Progenitor cell of endocrine pancreas (in vitro differentiated cells): ENCODE results near the gene MYBPC2. TPM values are rescaled to one million over a fixed set of nuclear protein-coding genes. Genes with fewer than 3 reads are reported as not detected.

Experiments
- DNase-seq: peaks from one replicate; pipeline ENCODE4 v3.0.0; 2021; ENCODE audit warnings: low spot score; ENCODE audit not compliant: unreplicated experiment
- H3K27ac Mint-ChIP-seq: 2 replicates; pipeline ENCODE4 v1.8.0; 2021; ENCODE audit warnings: mild to moderate bottlenecking, moderate library complexity, mixed read lengths
- H3K27me3 Mint-ChIP-seq: 2 replicates; pipeline ENCODE4 v1.8.0; 2021; ENCODE audit warnings: mixed read lengths
- H3K36me3 Mint-ChIP-seq: 2 replicates; pipeline ENCODE4 v1.8.0; 2022; ENCODE audit warnings: mixed read lengths; ENCODE audit not compliant: insufficient read depth
- H3K4me1 Mint-ChIP-seq: 2 replicates; pipeline ENCODE4 v1.8.0; 2021; ENCODE audit warnings: low read depth, mixed read lengths
- H3K4me3 Mint-ChIP-seq: 2 replicates; pipeline ENCODE4 v1.8.0; 2021; ENCODE audit warnings: low read depth, mild to moderate bottlenecking, moderate library complexity, mixed read lengths
- H3K9me3 Mint-ChIP-seq: 2 replicates; pipeline ENCODE4 v1.8.0; 2021; ENCODE audit warnings: low read depth, mixed read lengths
- CTCF ChIP-seq: fragments of 200-600 bp; sonication (generic); IDR thresholded peaks from one replicate; pipeline ENCODE4 v1.5.0; 2021; ENCODE audit warnings: antibody characterized with exemption, mild to moderate bottlenecking; ENCODE audit not compliant: unreplicated experiment
- total RNA-seq: library from RNA; stranded (reverse); gene quantifications from 2 replicates; pipeline ENCODE4 v1.2.1, GENCODE V29; 2021

MYBPC2 gene
- total RNA-seq, 1 donor from 2014 or later = 1.6 TPM

GRCh38 chr19:50413096-50413495 is 19.6 kb upstream of the MYBPC2 start:
- no peak overlapping the region for H3K4me3 Mint-ChIP-seq
- H3K9me3 Mint-ChIP-seq = no peaks in the 10 kb centered on the region
- peak overlapping the region; percentile 74 for H3K27ac Mint-ChIP-seq
- DNase-seq = no peak
- H3K36me3 Mint-ChIP-seq = peaks cover 8% of the 10 kb centered on the region
- no peaks in the 10 kb centered on the region for H3K4me1 Mint-ChIP-seq
- H3K27me3 Mint-ChIP-seq = no peaks in the 10 kb centered on the region
- no peak for TF ChIP-seq CTCF

- Mint-ChIP-seq H3K4me3 (no peak overlapping the region), H3K4me1 (peaks cover 3% of the 10 kb centered on the region), H3K36me3 (peaks cover 8% of the 10 kb centered on the region), H3K27me3 (peaks cover 3% of the 10 kb centered on the region), H3K27ac (no peak overlapping the region), H3K9me3 (no peaks in the 10 kb centered on the region)
- no peak for DNase-seq
- no peak for TF ChIP-seq CTCF
Measured at GRCh38 chr19:50413531-50413930, 19.2 kb upstream of the MYBPC2 start.

GRCh38 chr19:50414864-50415660 is 17.6 kb upstream of the MYBPC2 start:
- Mint-ChIP-seq H3K9me3 (no peaks in the 10 kb centered on the region), H3K27ac (no peak overlapping the region), H3K36me3 (peaks cover 4% of the 10 kb centered on the region), H3K27me3 (peaks cover 14% of the 10 kb centered on the region), H3K4me1 (peaks cover 9% of the 10 kb centered on the region), H3K4me3 (no peak overlapping the region)
- peak; percentile 88 for DNase-seq
- TF ChIP-seq CTCF = peak; percentile 95

- DNase-seq = no peak
- TF ChIP-seq CTCF = no peak
- H3K27ac Mint-ChIP-seq = no peak overlapping the region
- H3K36me3 Mint-ChIP-seq = peaks cover 4% of the 10 kb centered on the region
- H3K9me3 Mint-ChIP-seq = no peaks in the 10 kb centered on the region
- peaks cover 9% of the 10 kb centered on the region for H3K4me1 Mint-ChIP-seq
- no peak overlapping the region for H3K4me3 Mint-ChIP-seq
- H3K27me3 Mint-ChIP-seq = peaks cover 19% of the 10 kb centered on the region
Measured at GRCh38 chr19:50415661-50416033, 17.0 kb upstream of the MYBPC2 start.

- no peak overlapping the region for H3K27ac Mint-ChIP-seq
- no peaks in the 10 kb centered on the region for H3K9me3 Mint-ChIP-seq
- no peak overlapping the region for H3K4me3 Mint-ChIP-seq
- no peak for DNase-seq
- H3K36me3 Mint-ChIP-seq = peaks cover 3% of the 10 kb centered on the region
- peaks cover 23% of the 10 kb centered on the region for H3K27me3 Mint-ChIP-seq
- no peak for TF ChIP-seq CTCF
- peaks cover 9% of the 10 kb centered on the region for H3K4me1 Mint-ChIP-seq
Measured at GRCh38 chr19:50416034-50416977, 16.4 kb upstream of the MYBPC2 start.
